Mesenchymal stem cell (in vitro differentiated cells and primary cell): Measurements from ENCODE around the gene OR4A47.
"Not testable (repeated sequence)": the region's sequence is repeated elsewhere in the genome, so short reads cannot be mapped to it uniquely, and the experiment has no call there.

Experiments
- DNase-seq: peaks from one replicate; pipeline ENCODE4 v3.0.0-alpha.2; 2013
- H2AFZ ChIP-seq: one replicate; pipeline ENCODE4 v1.6.1; 2013; ENCODE audit warnings: low read depth, mild to moderate bottlenecking, control low read depth, inconsistent platforms, low read length, moderate library complexity
- H2AK5ac ChIP-seq: 2 replicates; pipeline ENCODE4 v1.6.1; 2013; ENCODE audit warnings: low read length, moderate library complexity, mild to moderate bottlenecking, inconsistent platforms; ENCODE audit not compliant: severe bottlenecking
- H2BK120ac ChIP-seq: one replicate; pipeline ENCODE4 v1.6.1; 2013; ENCODE audit warnings: low read depth, mild to moderate bottlenecking, inconsistent platforms, low read length, moderate library complexity
- H2BK12ac ChIP-seq, 2 experiments: one replicate each; pipeline ENCODE4 v1.6.1; 2013; ENCODE audit warnings: inconsistent platforms in 2 of 2, low read length in 2 of 2, mild to moderate bottlenecking in 2 of 2, moderate library complexity in 2 of 2, control low read depth in 1 of 2
- H2BK15ac ChIP-seq: one replicate; pipeline ENCODE4 v1.6.1; 2013; ENCODE audit warnings: mild to moderate bottlenecking, low read depth, inconsistent platforms; ENCODE audit not compliant: poor library complexity, severe bottlenecking
- H2BK5ac ChIP-seq: 2 replicates; pipeline ENCODE4 v1.6.1; 2013; ENCODE audit warnings: low read depth, mild to moderate bottlenecking, low read length, control low read depth, inconsistent platforms; ENCODE audit not compliant: poor library complexity, severe bottlenecking
- H3K14ac ChIP-seq, 2 experiments: one replicate each; pipeline ENCODE4 v1.6.1; 2013; ENCODE audit warnings: inconsistent platforms in 2 of 2, low read length in 2 of 2, control low read depth in 1 of 2, mild to moderate bottlenecking in 1 of 2, moderate library complexity in 1 of 2
- H3K18ac ChIP-seq, 2 experiments: one replicate each; pipeline ENCODE4 v1.6.1; 2013; ENCODE audit warnings: inconsistent platforms in 2 of 2, low read length in 2 of 2, control low read depth in 1 of 2, low read depth in 1 of 2, mild to moderate bottlenecking in 1 of 2
- H3K23ac ChIP-seq, 2 experiments: one replicate each; pipeline ENCODE4 v1.6.1; 2013; ENCODE audit warnings: inconsistent platforms in 2 of 2, low read length in 2 of 2, mild to moderate bottlenecking in 2 of 2, moderate library complexity in 2 of 2, control low read depth in 1 of 2
- H3K27ac ChIP-seq: 2 replicates; pipeline ENCODE4 v1.5.1; 2013; ENCODE audit warnings: mild to moderate bottlenecking, moderate library complexity, low read length, control low read depth, inconsistent platforms; ENCODE audit not compliant: poor library complexity, severe bottlenecking
- H3K27me3 ChIP-seq, 2 experiments: 2 replicates each; pipeline versions ENCODE4 v1.6.1 to v1.7.0; 2013; ENCODE audit warnings: low read length in 2 of 2, mild to moderate bottlenecking in 2 of 2, moderate library complexity in 2 of 2, control low read depth in 1 of 2, inconsistent platforms in 1 of 2; ENCODE audit not compliant: control insufficient read depth in 1 of 2, insufficient read depth in 1 of 2
- H3K36me3 ChIP-seq, 2 experiments: 2 replicates each; pipeline versions ENCODE4 v1.6.1 to v1.7.0; 2013; ENCODE audit warnings: low read length in 2 of 2, control low read depth in 1 of 2, inconsistent platforms in 1 of 2, low read depth in 1 of 2, mild to moderate bottlenecking in 1 of 2; ENCODE audit not compliant: insufficient read depth in 2 of 2, control insufficient read depth in 1 of 2
- H3K4ac ChIP-seq, 2 experiments: one replicate each; pipeline ENCODE4 v1.6.1; 2013; ENCODE audit warnings: inconsistent platforms in 2 of 2, low read length in 2 of 2, mild to moderate bottlenecking in 2 of 2, moderate library complexity in 2 of 2, control low read depth in 1 of 2, low read depth in 1 of 2
- H3K4me1 ChIP-seq: 2 replicates; pipeline ENCODE4 v1.6.1; 2013; ENCODE audit warnings: low read depth, low read length, control low read depth; ENCODE audit not compliant: control insufficient read depth, insufficient read depth
- H3K4me2 ChIP-seq: 2 replicates; pipeline ENCODE4 v1.6.1; 2013; ENCODE audit warnings: low read length, mild to moderate bottlenecking, inconsistent platforms; ENCODE audit not compliant: poor library complexity, severe bottlenecking
- H3K4me3 ChIP-seq, 2 experiments: 2 replicates each; pipeline versions ENCODE4 v1.5.1 to v1.7.0; 2013; ENCODE audit warnings: low read length in 2 of 2, mild to moderate bottlenecking in 2 of 2, control low read depth in 1 of 2, low read depth in 1 of 2; ENCODE audit not compliant: insufficient read depth in 1 of 2
- H3K79me1 ChIP-seq: replicated peaks from 2 replicates; pipeline ENCODE4 v1.6.1; 2013; ENCODE audit warnings: mild to moderate bottlenecking, control low read depth, low read length, inconsistent platforms; ENCODE audit not compliant: poor library complexity, severe bottlenecking
- H3K9ac ChIP-seq: 2 replicates; pipeline ENCODE4 v1.7.0; 2013; ENCODE audit warnings: mild to moderate bottlenecking, low read length, moderate library complexity
- H3K9me3 ChIP-seq: 2 replicates; pipeline ENCODE4 v1.7.0; 2013; ENCODE audit warnings: mild to moderate bottlenecking, low read length; ENCODE audit not compliant: control insufficient read depth
- H4K8ac ChIP-seq: one replicate; pipeline ENCODE4 v1.6.1; 2013; ENCODE audit warnings: inconsistent platforms, mild to moderate bottlenecking, low read length, moderate library complexity
- H4K91ac ChIP-seq: one replicate; pipeline ENCODE4 v1.6.1; 2013; ENCODE audit warnings: mild to moderate bottlenecking, low read length, inconsistent platforms
- WGBS: methylation state at CpG from one replicate; pipeline ENCODE4 v1.1.7; 2013; ENCODE audit warnings: mixed read lengths; 5-methylcytosine and 5-hydroxymethylcytosine counted together

The OR4A47 gene

DNA sequence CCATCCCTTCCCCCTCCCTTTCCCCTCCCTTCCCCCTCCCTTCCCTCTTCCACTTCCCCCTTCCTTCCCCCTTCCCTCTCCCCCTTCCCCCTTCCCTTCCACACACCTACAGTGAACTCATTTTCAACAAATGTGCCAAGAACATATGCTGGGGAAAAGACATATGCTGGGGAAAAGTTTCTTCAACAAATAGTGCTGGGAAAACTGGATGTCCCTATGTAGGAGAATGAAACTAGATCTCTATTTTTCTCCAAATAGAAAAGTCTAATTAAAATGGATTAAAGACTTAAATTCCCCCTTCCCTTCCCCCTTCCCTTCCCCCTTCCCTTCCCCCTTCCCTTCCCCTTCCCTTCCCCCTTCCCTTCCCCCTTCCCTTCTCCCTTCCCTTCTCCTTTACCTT, 17.6 kb downstream of the OR4A47 start:
- not testable (repeated sequence) for H3K4me2 ChIP-seq, H3K18ac ChIP-seq, H2AK5ac ChIP-seq, H4K91ac ChIP-seq, H3K14ac ChIP-seq, H2BK15ac ChIP-seq, H2BK5ac ChIP-seq, H3K9me3 ChIP-seq, H3K27me3 ChIP-seq, H3K79me1 ChIP-seq, DNase-seq, H2BK12ac ChIP-seq, H2BK120ac ChIP-seq, H2AFZ ChIP-seq, H4K8ac ChIP-seq, H3K27ac ChIP-seq, H3K23ac ChIP-seq, H3K4me3 ChIP-seq, H3K36me3 ChIP-seq, H3K9ac ChIP-seq, H3K4ac ChIP-seq, H3K4me1 ChIP-seq

DNA sequence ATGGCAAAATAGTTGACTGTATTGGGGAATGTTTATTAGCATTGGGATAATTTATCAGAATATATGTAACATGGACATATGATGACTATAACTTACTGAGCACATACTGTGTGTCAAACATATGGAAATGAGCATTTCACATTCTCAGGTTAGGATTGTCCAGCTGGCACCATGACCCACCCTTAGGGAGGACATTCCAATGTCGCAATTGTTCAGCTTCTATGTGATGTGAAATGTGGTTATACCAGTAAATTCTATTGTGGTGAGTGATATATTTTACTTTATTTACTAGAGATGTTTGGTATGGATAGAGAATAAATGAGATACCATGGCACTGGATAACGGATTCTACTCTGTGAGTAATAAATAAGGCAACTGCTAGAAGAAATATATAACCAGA, 50.4 kb downstream of the OR4A47 start:
- Histone ChIP-seq H3K4me3 (no peak overlapping the region), H3K9ac (no peak overlapping the region), H4K8ac (no peak overlapping the region), H3K23ac (no peak overlapping the region), H3K79me1 (no peaks in the 10 kb centered on the region), H3K4me2 (no peak overlapping the region), H2BK12ac (no peak overlapping the region), H3K4ac (no peak overlapping the region), H2AFZ (no peak overlapping the region), H4K91ac (no peak overlapping the region), H3K9me3 (peaks cover 41% of the 10 kb centered on the region), H2AK5ac (no peak overlapping the region), H3K14ac (no peak overlapping the region), H2BK120ac (no peak overlapping the region), H3K27ac (no peak overlapping the region), H3K27me3 (no peaks in the 10 kb centered on the region), H3K18ac (no peak overlapping the region), H3K36me3 (no peaks in the 10 kb centered on the region), H2BK5ac (no peak overlapping the region), H2BK15ac (no peak overlapping the region), H3K4me1 (no peaks in the 10 kb centered on the region)
- no peak for DNase-seq
- WGBS: 44% methylated on average over 1 of the region's 2 CpGs
